NCI-H1930 (cell line): ENCODE data around the gene MX1.

Source experiments
- DNase-seq, 2 experiments: peaks; one replicate each; lab custom pipeline; 2025; lab: John Stamatoyannopoulos, UW

The MX1 gene, protein sequence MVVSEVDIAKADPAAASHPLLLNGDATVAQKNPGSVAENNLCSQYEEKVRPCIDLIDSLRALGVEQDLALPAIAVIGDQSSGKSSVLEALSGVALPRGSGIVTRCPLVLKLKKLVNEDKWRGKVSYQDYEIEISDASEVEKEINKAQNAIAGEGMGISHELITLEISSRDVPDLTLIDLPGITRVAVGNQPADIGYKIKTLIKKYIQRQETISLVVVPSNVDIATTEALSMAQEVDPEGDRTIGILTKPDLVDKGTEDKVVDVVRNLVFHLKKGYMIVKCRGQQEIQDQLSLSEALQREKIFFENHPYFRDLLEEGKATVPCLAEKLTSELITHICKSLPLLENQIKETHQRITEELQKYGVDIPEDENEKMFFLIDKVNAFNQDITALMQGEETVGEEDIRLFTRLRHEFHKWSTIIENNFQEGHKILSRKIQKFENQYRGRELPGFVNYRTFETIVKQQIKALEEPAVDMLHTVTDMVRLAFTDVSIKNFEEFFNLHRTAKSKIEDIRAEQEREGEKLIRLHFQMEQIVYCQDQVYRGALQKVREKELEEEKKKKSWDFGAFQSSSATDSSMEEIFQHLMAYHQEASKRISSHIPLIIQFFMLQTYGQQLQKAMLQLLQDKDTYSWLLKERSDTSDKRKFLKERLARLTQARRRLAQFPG

DNA sequence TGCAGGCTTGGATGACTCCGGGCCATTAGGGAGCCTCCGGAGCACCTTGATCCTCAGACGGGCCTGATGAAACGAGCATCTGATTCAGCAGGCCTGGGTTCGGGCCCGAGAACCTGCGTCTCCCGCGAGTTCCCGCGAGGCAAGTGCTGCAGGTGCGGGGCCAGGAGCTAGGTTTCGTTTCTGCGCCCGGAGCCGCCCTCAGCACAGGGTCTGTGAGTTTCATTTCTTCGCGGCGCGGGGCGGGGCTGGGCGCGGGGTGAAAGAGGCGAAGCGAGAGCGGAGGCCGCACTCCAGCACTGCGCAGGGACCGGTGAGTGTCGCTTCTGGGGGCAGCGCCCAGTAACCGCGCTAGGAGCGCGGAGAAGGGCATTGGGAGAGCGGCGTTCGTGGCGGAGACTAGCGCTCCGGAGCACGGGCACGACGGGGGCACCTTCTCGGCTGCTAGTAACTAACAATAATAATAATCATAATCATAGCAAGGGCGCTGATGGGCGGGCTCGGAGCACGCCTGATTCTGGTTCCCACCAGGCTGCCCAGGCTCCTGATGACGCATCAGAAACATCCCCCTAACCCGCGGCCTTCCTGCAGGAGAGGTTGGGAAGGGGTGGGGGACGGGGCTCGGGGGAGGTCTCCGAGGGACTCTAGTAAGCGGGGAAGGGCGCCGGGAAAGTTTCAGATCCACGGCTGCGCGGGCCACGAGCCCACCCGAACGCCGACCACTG is at the start of gene MX1:
Gene MX1, plus strand, starts transcription at position 286 of the 722 bp plus-strand sequence. CDS start 5,832 bp downstream, outside the sequence.
- no peak for DNase-seq

DNA sequence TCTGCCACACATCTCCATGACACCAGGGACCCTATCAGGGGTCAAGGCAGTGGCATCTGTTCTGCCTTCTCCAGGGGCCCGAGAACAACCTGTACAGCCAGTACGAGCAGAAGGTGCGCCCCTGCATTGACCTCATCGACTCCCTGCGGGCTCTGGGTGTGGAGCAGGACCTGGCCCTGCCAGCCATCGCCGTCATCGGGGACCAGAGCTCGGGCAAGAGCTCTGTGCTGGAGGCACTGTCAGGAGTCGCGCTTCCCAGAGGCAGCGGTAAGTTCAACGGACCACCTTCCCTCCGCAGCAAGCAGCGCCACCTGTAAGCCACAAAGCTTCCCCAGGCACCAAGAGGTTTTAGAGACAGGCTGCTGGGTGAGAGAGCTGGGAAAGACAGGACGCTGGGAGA is 48.3 kb upstream of the MX1 start:
- no peak for DNase-seq

DNA sequence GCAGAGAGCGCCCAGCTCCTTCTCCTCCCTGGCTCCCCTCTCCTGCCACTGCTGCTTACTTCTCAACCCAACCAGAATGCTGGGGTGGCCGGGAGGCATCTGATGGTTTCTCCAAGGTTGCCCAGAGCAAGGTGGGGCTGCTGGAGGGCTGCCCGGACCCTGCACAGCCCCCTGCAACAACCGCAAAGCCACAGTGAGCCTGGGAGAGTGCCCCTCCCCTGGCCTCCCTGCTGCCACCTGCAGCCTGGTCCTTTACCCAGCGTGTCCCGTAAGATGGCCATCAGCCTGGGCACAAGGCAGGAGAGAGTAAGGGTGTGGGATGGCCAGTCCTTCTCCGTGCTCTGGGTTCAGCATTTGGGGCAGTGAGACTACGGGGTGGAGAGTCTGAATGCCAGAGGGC is 47.2 kb upstream of the MX1 start:
- DNase-seq = no peak

DNA sequence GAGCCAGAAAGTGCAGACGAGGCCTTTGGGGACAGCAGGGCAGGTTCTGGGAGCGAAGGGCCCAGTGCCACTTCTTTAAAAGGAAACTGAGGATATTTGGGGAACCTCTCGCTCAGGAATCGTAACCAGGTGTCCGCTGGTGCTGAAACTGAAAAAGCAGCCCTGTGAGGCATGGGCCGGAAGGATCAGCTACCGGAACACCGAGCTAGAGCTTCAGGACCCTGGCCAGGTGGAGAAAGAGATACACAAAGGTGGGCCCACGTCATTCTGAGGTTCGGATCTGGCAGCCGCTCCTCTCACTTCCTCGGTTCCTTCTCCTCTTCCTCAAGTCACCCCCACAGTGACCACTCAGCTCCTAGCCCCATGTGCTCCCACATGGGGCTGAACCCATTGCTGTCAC is 46.1 kb upstream of the MX1 start:
- no peak for DNase-seq

DNA sequence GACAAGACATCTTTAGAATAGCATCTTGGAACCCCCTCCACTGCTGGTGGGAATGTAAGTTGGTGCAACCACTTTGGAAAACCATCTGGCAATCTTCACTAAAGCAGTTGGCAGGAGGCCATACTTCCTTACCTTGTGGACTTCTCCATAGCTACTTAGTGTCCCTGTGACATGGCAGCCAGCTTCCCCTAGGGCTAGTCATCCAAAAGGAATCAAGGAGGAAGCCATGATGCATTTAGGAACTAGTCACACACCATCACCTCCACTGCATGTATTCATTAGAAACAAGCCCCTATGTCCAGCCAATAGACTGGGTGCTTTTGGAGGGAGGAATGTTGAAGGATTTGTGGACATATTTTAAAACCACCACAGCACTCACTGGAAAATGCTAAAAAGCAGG is 44.3 kb upstream of the MX1 start:
- no peak for DNase-seq

DNA sequence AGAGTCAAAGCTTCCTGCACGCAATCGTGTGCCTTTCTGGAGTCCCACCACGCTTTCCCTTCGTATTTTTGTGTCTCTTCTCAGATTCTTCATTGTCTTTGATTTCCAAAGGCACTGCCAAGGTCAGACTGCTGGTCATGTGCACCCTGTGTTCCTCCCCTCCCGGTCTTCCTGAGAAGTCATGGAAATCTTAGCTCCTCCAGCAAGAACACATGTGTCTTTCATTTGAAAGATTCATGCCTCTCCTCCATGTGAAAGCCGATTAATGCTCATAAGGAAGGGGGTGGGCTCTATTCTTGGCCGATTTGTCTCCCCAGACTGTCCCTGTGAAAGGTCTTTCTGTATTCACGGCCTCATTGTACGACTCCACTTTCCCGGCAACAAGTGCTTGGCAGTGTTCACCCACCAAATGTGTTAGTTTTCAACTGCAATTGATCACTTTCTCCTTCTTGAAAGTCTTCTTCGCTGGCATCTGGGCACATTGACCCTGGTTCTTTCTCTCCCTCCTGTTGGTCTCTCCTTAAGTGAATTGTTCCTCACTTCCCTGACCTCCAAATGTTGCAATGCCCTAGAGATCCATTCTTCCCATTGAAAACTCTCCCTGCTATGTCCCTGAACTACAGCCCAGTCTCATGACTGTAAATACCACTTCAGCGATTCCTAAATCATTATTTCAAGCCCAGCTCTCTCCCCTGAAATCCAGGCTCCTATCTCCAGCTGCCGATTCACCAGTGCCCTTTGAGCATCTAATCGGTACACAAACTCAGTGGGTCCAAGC is 38.8 kb upstream of the MX1 start:
- DNase-seq = no peak

DNA sequence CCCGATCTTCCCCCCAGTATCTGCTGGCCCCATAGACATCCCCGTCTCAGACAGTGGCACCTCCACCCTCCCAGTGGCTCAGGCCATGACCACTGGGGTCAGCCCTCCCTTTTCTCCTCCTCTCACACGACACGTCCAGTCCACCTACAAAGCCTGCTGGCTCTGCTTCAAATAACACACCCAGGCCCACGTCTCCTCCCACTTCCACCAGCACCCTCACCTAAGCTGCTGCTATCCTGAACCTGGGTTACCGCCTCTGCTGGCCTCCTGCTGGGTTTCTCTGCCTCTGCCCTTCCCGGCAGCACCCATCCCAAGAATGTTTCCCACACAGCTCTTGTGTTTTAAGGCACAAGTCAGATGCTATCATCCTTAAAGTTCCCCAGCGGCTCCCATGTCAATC is 38.2 kb upstream of the MX1 start:
- DNase-seq = no peak

DNA sequence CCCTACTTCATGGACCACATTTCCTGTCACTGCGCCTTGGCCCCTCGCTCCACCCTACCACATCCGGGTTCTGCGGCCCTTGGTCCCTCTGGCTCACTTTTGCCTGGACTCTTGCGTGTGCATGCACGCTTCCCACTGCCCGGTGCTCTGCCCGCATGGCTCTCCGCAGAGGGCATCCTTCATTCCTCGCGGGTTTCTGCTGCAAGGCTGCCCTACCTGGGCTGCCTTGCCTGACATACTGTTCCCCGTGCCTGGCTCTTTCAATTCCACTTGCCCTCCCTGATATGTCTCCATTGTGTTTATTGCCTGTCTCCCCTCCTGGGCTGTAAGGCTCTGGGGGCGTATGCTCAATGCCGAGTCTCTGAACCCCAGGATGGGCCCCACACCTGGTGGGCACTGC is 37.8 kb upstream of the MX1 start:
- no peak for DNase-seq

DNA sequence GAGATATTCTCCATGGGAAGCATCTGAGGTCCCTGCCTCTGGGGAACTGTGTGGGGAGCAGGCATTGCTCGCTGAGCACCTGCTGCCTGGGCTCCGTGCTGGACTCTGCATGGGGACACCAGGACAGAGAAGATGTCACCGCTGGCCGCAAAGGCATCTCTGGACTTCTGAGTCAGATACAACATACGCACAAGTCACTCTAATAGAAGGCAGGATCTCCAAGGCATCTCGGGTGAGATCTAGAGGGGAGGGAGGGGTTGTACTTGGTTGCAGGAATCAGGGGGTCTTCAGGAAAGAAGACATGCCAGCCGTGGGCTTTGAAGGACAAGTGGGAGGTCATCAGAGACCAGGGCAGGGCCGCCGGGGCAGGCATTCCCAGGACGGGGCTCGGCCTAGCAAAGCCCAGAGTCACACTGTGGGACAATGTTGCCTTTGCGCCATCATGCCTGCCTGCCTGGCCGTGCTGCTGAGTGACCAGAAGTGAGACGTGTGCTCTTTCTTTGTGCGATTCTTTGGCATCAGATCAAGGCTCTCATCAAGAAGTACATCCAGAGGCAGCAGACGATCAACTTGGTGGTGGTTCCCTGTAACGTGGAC is 35.9 kb upstream of the MX1 start:
- DNase-seq = no peak

DNA sequence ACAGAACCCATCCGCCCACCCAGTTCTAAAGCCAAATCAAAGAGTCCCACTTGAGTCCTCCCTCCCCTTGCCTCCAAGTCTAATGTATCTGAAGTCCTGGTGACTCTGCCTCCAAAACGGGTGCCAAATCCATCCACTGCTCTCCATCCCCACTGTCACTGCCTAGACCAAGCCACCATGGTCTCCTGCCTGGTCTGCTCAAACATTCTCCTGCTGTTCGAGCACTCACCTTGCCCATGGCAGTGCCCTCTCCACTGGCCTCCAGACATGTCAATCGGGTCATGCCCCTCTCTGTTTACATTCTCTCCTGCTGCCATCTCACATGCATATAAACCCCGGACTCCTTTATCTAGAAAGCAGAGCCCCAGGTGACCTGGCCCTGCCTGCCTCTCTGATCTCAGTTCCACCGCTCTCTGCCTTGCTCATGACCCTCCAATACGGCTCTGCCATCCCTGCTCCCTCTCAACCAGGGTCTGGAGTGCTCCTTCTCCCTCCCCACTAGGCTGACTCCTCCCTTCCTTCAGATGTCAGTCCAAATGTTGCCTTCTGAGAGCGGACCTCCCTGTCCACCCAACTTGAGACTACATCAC is 32.1 kb upstream of the MX1 start:
- no peak for DNase-seq

DNA sequence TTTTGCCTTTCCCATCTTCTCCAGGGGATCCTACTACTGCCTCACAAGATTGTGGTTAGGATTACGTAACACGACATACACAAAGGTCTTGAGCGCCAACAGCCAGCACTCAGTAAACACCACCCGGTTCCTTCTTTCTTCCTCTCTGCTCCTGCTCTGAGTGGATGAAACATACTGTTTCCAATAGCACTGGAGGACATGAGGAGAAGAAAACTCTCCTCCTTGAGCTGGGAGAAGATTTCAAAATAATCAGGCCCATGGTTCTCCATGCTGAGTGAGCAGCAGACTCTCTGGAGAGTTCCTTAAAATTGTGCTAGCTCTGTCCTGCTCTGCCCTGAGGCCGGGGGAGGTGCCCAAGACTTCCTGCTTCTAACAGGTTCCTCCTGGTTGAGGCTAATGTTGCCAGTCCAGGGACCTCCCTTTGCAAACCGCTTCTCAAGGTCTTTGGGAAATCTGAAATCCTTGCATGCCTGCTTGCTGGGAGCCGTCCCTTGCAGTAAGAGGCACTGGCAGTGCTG is 29.4 kb upstream of the MX1 start:
- no peak for DNase-seq

DNA sequence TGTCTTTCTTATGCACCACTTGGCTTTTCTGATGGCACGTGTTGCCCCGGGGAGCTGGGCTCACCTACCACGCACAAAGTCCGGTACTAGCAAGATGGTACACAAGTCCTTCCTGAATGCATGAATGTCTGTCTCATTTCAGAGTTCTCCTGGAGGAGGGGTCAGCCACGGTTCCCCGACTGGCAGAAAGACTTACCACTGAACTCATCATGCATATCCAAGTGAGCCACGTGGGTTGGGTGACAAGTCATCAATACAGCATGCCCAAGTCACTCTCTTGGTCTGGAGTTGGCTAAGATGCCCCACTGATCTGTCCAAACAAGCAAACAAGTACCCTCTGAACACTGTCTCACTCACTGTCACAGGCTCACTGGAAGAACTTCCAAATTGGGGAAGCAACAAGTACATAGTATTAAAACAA is 28.6 kb upstream of the MX1 start:
- no peak for DNase-seq

DNA sequence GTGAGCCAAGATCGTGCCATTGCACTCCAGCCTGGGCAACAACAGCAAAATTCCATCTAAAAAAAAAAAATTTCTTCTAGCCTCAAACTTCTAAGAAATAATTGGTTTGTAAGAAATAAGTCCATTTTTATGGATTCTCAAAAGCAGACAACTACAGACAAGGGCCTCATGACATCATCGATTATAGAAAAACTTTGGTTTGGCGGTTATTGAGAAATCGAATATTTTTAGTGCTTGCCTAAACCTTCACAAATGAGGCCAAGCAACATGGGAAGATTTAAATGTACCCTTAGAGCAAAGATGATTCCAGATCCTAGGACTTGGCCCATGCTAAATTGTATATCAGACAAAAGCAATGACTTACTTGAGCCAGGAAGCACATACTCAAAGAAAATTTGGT is 27.8 kb upstream of the MX1 start:
- DNase-seq = no peak

DNA sequence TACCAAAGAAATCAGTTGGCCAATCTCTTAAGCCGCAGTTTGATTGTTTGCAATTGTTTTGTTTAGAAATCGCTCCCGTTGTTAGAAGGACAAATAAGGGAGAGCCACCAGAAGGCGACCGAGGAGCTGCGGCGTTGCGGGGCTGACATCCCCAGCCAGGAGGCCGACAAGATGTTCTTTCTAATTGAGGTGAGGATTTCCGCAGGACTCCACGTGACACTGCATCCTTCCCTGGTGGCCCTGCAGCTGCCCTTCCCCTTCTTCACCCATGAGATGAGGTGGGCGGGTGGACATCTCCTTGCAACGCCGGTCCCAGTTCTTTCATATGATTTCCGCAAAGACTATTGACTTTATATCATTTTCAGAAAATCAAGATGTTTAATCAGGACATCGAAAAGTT is 27.2 kb upstream of the MX1 start:
- DNase-seq = no peak

DNA sequence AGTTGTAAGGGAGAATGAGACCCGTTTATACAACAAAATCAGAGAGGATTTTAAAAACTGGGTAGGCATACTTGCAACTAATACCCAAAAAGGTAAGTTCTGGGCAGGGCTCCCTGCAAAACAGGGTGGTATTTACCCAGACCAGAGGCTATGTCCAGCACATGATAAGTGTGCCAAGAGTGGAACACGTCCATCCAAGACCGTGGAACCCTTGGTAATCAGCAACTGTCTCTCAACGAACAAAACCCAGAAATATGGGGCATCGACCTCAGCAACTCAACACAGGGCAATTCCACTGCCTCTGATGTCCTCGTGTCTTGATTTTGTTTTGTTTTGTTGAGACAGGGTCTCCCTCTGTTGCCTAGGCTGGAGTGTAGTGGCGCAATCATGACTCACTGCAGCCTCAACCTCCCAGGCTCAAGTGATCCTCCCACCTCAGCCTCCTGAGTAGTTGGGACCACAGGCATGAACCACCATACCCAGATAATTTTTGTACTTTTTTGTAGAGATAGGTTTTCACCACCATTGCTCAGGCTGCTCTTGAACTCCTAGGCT is 26.7 kb upstream of the MX1 start:
- DNase-seq = no peak

DNA sequence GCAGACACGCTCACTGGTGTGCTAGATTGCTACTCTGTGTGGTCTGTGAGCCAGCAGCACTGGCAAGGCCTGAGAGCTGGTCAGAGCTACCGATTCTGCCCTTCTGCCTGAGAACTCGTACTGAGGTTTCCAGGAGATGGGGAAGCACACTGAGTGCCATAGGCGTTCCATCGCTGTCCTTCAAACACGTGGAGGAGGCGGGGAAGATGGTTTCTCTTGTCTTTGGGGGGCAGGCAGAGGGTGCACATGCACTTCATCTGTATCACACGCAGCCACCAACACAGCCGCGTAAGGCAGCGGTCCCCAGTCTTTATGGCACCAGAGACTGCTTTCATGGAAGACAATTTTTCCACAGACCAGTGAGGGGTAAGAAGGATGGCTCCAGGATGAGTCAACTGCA is 23.8 kb upstream of the MX1 start:
- no peak for DNase-seq

DNA sequence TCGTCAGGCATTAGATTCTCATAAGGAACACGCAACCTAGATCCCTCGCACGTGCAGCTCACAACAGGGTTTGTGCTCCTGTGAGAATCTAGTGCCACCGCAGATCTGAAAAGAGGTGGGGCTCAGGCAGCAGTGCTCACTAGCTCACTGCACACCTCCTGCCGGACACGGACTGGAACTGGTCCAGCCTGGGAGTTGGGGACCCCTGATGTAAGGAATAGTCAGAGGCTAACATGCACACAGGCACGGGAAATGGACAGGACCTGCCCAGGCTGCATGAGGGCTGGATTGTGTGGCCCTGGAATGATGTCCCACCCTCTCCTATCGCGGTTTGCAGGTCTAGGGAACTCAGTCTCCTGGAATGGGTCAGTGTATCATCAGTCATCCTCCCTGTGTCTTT is 23.2 kb upstream of the MX1 start:
- DNase-seq = no peak

DNA sequence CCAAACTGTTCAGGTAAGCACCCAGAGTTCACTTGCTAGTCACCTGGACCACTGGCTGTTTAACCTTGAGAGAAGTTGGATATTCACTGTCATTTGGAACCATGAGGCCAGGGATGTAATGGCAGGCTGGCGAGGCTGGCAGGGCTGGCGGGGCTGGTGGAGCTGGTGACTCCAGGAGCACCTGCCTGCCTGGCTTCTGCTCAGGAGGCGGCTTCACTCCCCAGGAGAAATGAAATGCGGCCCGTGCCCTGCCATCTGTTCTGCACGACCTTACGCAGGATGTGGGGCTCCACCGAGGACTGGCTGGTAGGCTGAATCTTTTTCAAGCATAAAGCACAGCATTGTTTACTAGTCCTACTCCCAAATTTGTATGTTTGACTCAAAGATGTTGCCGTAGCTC is 22.7 kb upstream of the MX1 start:
- no peak for DNase-seq

DNA sequence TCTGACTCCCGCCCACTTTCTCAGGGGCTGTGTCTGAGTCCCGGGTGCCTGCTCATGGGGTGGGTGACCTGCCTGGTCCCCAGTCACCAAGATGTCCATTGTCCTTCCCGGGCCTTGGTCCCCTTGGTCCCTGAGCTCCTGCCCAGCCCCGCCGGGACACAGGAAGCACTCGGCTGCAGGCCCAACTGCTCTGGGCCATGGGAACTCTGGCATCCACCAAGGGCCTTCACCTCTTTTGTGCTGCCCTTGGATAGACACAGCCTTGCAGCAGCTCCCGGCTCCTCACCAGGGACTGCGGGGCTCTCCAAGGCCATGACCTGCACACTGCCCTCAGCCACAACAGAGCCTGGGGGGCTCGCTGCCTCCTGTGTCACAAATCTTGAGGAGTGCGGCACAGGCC is 22.1 kb upstream of the MX1 start:
- no peak for DNase-seq

DNA sequence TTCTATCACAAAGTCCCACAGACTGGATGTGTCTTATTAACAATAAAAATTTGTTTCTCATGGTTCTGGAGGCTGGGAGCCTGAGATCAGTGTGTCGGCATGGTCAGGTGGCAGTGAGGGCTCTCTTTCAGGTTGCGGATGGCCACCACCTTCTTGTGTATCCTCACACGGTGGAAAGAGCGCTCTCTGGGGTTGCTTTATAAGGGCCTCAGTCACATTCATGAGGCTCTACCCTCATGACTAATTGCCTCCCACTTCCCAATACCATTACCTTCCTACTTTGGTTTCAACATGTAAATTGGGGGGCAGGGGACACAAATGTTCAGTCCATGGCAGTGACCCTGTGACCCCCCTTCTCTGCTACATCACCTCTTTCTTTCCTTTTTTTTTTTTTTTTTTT is 20.7 kb upstream of the MX1 start:
- no peak for DNase-seq

DNA sequence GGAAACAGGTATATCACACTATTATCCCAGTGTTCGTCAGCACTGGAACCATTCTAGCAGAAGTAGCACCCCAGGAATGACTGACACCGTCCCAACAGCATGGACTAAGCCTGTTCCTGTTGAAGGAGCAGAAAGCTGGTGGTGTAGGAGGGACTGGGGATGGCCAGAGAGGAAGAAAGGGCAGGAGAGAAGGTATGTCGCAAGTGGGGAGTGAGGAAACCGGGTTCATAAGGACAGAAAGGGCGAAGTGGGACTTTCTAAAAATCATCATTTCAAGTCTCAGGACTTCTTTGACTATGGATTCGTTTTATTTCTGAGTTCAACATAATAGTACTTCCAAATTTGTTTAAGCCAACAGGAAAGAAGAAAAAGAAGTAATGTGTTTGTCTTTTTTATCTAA is 19.7 kb upstream of the MX1 start:
- DNase-seq = no peak
